Endothelial cell of umbilical vein (primary cell): ENCODE results near the gene PACSIN2. TPM values are rescaled to one million over a fixed set of nuclear protein-coding genes. Genes with fewer than 3 reads are reported as not detected.

Experiments
- BruUV-seq: library from RNA; stranded (reverse); fragments of 400-500 nt; replicated peaks from 2 replicates; lab custom pipeline; 2021; lab: Mats Ljungman, UMichigan
- CTCF ChIA-PET: fragments of 300-600, 350-600 bp; sonication (Branson Sonifier 250); formaldehyde crosslinking; loops from one replicate; lab custom pipeline; 2021; ENCODE audit warnings: antibody characterized with exemption, inconsistent platforms; lab: Charles Lee
- POLR2A ChIA-PET: fragments of 300-600, 350-600 bp; sonication (Branson Sonifier 250); formaldehyde crosslinking; loops from one replicate; lab custom pipeline; 2021; ENCODE audit warnings: antibody characterized with exemption, inconsistent platforms; lab: Charles Lee
- DNase-seq: peaks from one replicate; pipeline ENCODE4 v3.0.0-alpha.2; 2011; ENCODE audit warnings: low read depth, low spot score
- FAIRE-seq: peaks from 2 replicates; lab custom pipeline; 2011; peaks lifted over from hg19 to GRCh38; lab: Jason Lieb, UNC
- H2AFZ ChIP-seq: 2 replicates; pipeline ENCODE4 v1.6.0; 2012; ENCODE audit warnings: low read depth, low read length, control low read depth, inconsistent platforms
- H3K27ac ChIP-seq: 2 replicates; pipeline ENCODE4 v1.5.1; 2011; ENCODE audit warnings: low read depth, mild to moderate bottlenecking, control low read depth, low read length, moderate library complexity; ENCODE audit not compliant: insufficient read depth
- H3K27me3 ChIP-seq, 2 experiments: 2 replicates each; pipeline versions ENCODE4 v1.6.0 to v1.6.1; 2011; ENCODE audit warnings: low read length in 2 of 2, mixed read lengths in 1 of 2; ENCODE audit not compliant: control insufficient read depth in 2 of 2, insufficient read depth in 2 of 2
- H3K36me3 ChIP-seq, 2 experiments: 2 replicates in 1 of 2; 3 replicates in 1 of 2; pipeline ENCODE4 v1.5.1; 2011; ENCODE audit warnings: low read length in 2 of 2, mild to moderate bottlenecking in 1 of 2, moderate library complexity in 1 of 2; ENCODE audit not compliant: control insufficient read depth in 2 of 2, insufficient read depth in 2 of 2; ENCODE audit errors: extremely low read depth in 1 of 2
- H3K4me1 ChIP-seq: 3 replicates; pipeline ENCODE4 v1.5.1; 2011; ENCODE audit warnings: mild to moderate bottlenecking, low read length; ENCODE audit not compliant: control insufficient read depth, insufficient read depth; ENCODE audit errors: extremely low read depth
- H3K4me2 ChIP-seq: 2 replicates; pipeline ENCODE4 v1.6.1; 2011; ENCODE audit warnings: low read length, control low read depth, mixed read lengths; ENCODE audit not compliant: insufficient read depth
- H3K4me3 ChIP-seq, 3 experiments: fragments of 200-600 bp in 1 of 3; sonication (generic), shearing (Covaris generic) in 1 of 3; replicated peaks in 1 of 3; 2 replicates each; pipeline ENCODE4 v1.5.1; 2011 to 2016; ENCODE audit warnings: control low read depth in 3 of 3, low read length in 3 of 3, mild to moderate bottlenecking in 2 of 3, inconsistent platforms in 1 of 3, low read depth in 1 of 3, moderate library complexity in 1 of 3; ENCODE audit not compliant: insufficient read depth in 1 of 3
- H3K79me2 ChIP-seq: 2 replicates; pipeline ENCODE4 v1.6.0; 2012; ENCODE audit warnings: low read length, inconsistent platforms; ENCODE audit not compliant: control insufficient read depth, insufficient read depth
- H3K9ac ChIP-seq: replicated peaks from 2 replicates; pipeline ENCODE3; 2011; ENCODE audit warnings: low read length, control low read depth; ENCODE audit not compliant: insufficient read depth; ENCODE audit errors: extremely low read depth
- H3K9me1 ChIP-seq: replicated peaks from 3 replicates; pipeline ENCODE4 v1.6.0; 2011; ENCODE audit warnings: mild to moderate bottlenecking, low read length; ENCODE audit not compliant: control insufficient read depth, insufficient read depth; ENCODE audit errors: extremely low read depth
- H3K9me3 ChIP-seq: replicated peaks from 2 replicates; pipeline ENCODE4 v1.5.1; 2012; ENCODE audit warnings: low read length, inconsistent platforms; ENCODE audit not compliant: control insufficient read depth, insufficient read depth
- H4K20me1 ChIP-seq: replicated peaks from 2 replicates; pipeline ENCODE3; 2011; ENCODE audit warnings: mild to moderate bottlenecking, low read length; ENCODE audit not compliant: control insufficient read depth, insufficient read depth; ENCODE audit errors: extremely low read depth
- CTCF ChIP-seq, 2 donors: IDR thresholded peaks; 1 replicate in 1 of 2; 2 replicates in 1 of 2; pipeline ENCODE4 v1.5.1; 2011; ENCODE audit warnings: low read length in 2 of 2, mild to moderate bottlenecking in 2 of 2, moderate library complexity in 2 of 2, control low read depth in 1 of 2, inconsistent platforms in 1 of 2, low read depth in 1 of 2; ENCODE audit not compliant: insufficient read depth in 1 of 2; ENCODE audit errors: extremely low read depth in 1 of 2
- EZH2 ChIP-seq: IDR thresholded peaks from 2 replicates; pipeline ENCODE4 v1.6.1; 2012; ENCODE audit warnings: borderline replicate concordance, low read depth, mild to moderate bottlenecking, moderate library complexity, low read length, inconsistent platforms; ENCODE audit not compliant: severe bottlenecking
- FOS ChIP-seq: IDR thresholded peaks from 2 replicates; pipeline ENCODE4 v1.6.1; 2011; ENCODE audit warnings: mild to moderate bottlenecking, low read length, moderate library complexity, borderline replicate concordance; ENCODE audit not compliant: insufficient read depth
- GATA2 ChIP-seq: IDR thresholded peaks from 2 replicates; pipeline ENCODE4 v1.7.0; 2011; ENCODE audit warnings: low read depth, mild to moderate bottlenecking, moderate library complexity, mixed read lengths, low read length; ENCODE audit not compliant: insufficient read length, insufficient read depth
- JUN ChIP-seq: IDR thresholded peaks from 2 replicates; pipeline ENCODE4 v1.6.1; 2011; ENCODE audit warnings: borderline replicate concordance, low read depth; ENCODE audit not compliant: insufficient read length, insufficient read depth
- MAX ChIP-seq: IDR thresholded peaks from 2 replicates; pipeline ENCODE4 v1.6.1; 2011; ENCODE audit not compliant: insufficient read depth, insufficient read length
- MYC ChIP-seq: IDR thresholded peaks from one replicate; pipeline ENCODE4 v1.6.1; 2011; ENCODE audit warnings: mild to moderate bottlenecking, low read depth, low read length
- POLR2A ChIP-seq: IDR thresholded peaks from 2 replicates; pipeline ENCODE4 v1.6.1; 2012; ENCODE audit warnings: low read depth, mild to moderate bottlenecking, control low read depth, low read length
- POLR2AphosphoS5 ChIP-seq: IDR thresholded peaks from 2 replicates; pipeline ENCODE4 v1.6.1; 2012; ENCODE audit warnings: low read depth, mild to moderate bottlenecking, control low read depth, low read length, moderate library complexity; ENCODE audit not compliant: insufficient read depth
- dilution Hi-C: fragments of 300-500 bp; cut with MboI; formaldehyde crosslinking; loops from one replicate; pipeline ENCODE4 v1.15.0; 2019; ENCODE audit warnings: low sequenced_read_pairs; ENCODE audit not compliant: extremely low pct_ligation_motif_present
- intact Hi-C: fragments of 100-400 bp; cut with micrococcal nuclease; formaldehyde crosslinking; loops from one replicate; pipeline ENCODE4 v1.10.0; 2022
- polyA plus RNA-seq, 4 experiments: library from polyadenylated mRNA; depleted of rRNA in 3 of 4; stranded (reverse) in 3 of 4; unstranded in 1 of 4; fragments of >200 nt; gene quantifications; 2 replicates each; pipeline versions ENCODE4 v1.2.1 to v1.2.3, GENCODE V29; 2011 to 2012; ENCODE audit warnings: missing spikeins in 1 of 4
- total RNA-seq: library from RNA; stranded (reverse); gene quantifications from 2 replicates; pipeline ENCODE4 v1.2.3, GENCODE V29; 2021

The PACSIN2 gene
- total and polyA plus RNA-seq, 2 donors (not counting 3 experiments of a cell fraction or from before 2014, with no cell fraction given): 46.2 to 64.5 TPM

GRCh38 chr22:42837556-42837955 lies 177.4 kb downstream of the PACSIN2 start:
- Histone ChIP-seq H3K4me1 (peaks cover 11% of the 10 kb centered on the region), H3K79me2 (no peaks in the 10 kb centered on the region), H3K27me3 (no peaks in the 10 kb centered on the region), H3K9ac (no peak overlapping the region), H3K4me2 (no peak overlapping the region), H3K4me3 (no peak overlapping the region), H3K27ac (no peak overlapping the region), H3K9me1 (no peaks in the 10 kb centered on the region), H2AFZ (no peak overlapping the region), H4K20me1 (no peaks in the 10 kb centered on the region), H3K9me3 (no peaks in the 10 kb centered on the region), H3K36me3 (peaks cover 0 to 9% of the 10 kb centered on the region in 2 experiments)
- FAIRE-seq (no peak), DNase-seq (no peak)
- BruUV-seq: no TSS peak
- dilution Hi-C loops (no loop called here), intact Hi-C loops (no loop called here)
- ChIA-PET CTCF (no interaction called here), POLR2A (interaction anchor here (0.6 kb wide), 1 partner anchor 243 kb away, joined by 6 read pairs; no protein-coding TSS in a partner anchor)
- TF ChIP-seq GATA2 (no peak), FOS (no peak), POLR2AphosphoS5 (no peak), CTCF (IDR thresholded peaks at IDR 0.05; ENCODE audit: extremely low read depth in 1 of 2, insufficient read depth in 1 of 2, low read depth in 1 of 2, low read length in 2 of 2) (no peak), MAX (no peak), MYC (no peak), JUN (no peak), POLR2A (no peak), EZH2 (no peak)
